GM18951 (cell line): ENCODE measurements around the gene TEDC1.

Source experiments
- POLR2A ChIP-seq: IDR thresholded peaks from 4 replicates; pipeline ENCODE4 v1.6.1; 2011; ENCODE audit warnings: mild to moderate bottlenecking; ENCODE audit not compliant: insufficient read length, insufficient read depth; ENCODE audit errors: extremely low read depth
- in situ Hi-C: fragments of 300-500 bp; cut with MboI; formaldehyde crosslinking; loops from one replicate; pipeline ENCODE4 v1.12.0; 2022; ENCODE audit warnings: low sequenced_read_pairs, mixed read lengths, inconsistent platforms; ENCODE audit not compliant: unreplicated experiment

Gene TEDC1

GRCh38 chr14:105490572-105491365 is at the start of gene TEDC1:
Gene TEDC1 (plus strand): TSS chr14:105491246. CDS start chr14:105491376, 130 bp downstream.
- in situ Hi-C loops = no loop called here
- peak; percentile 81 for TF ChIP-seq POLR2A

GRCh38 chr14:105442125-105442524 is 48.9 kb upstream of the TEDC1 start:
- in situ Hi-C loops = no loop called here
- TF ChIP-seq POLR2A = no peak

GRCh38 chr14:105442834-105443233 is 48.2 kb upstream of the TEDC1 start:
- in situ Hi-C loops = no loop called here
- no peak for TF ChIP-seq POLR2A

- no peak for TF ChIP-seq POLR2A
- in situ Hi-C loops = no loop called here
These were observed 46.2 kb upstream of the TEDC1 start for GRCh38 chr14:105444859-105445258.

GRCh38 chr14:105445290-105445689 is 45.8 kb upstream of the TEDC1 start:
- no peak for TF ChIP-seq POLR2A
- in situ Hi-C loops = no loop called here

- no peak for TF ChIP-seq POLR2A
- in situ Hi-C loops = no loop called here
These were observed 44.9 kb upstream of the TEDC1 start for GRCh38 chr14:105445901-105446845.

- in situ Hi-C loops = no loop called here
- TF ChIP-seq POLR2A = no peak
These were observed 44.1 kb upstream of the TEDC1 start for GRCh38 chr14:105446971-105447370.

GRCh38 chr14:105447651-105448640 is 43.1 kb upstream of the TEDC1 start:
- TF ChIP-seq POLR2A = no peak
- in situ Hi-C loops = no loop called here

GRCh38 chr14:105448706-105449111 is 42.3 kb upstream of the TEDC1 start:
- no peak for TF ChIP-seq POLR2A
- in situ Hi-C loops = no loop called here

GRCh38 chr14:105449276-105450122 is 41.5 kb upstream of the TEDC1 start:
- no peak for TF ChIP-seq POLR2A
- in situ Hi-C loops = no loop called here

GRCh38 chr14:105450123-105450505 is 40.9 kb upstream of the TEDC1 start:
- no peak for TF ChIP-seq POLR2A
- in situ Hi-C loops = no loop called here
